HepG2 (cell line): ENCODE measurements around the gene SPATS2. TPM values are rescaled to one million over a fixed set of nuclear protein-coding genes. Genes with fewer than 3 reads are reported as not detected.

Source experiments
- ATF6 ChIP-seq: sonication (generic); formaldehyde crosslinking; conservative IDR thresholded peaks from 2 replicates; pipeline ENCODE4 v1.4.0; 2020; ENCODE audit warnings: missing genetic modification reagents
- GTF3A ChIP-seq: sonication (generic); formaldehyde crosslinking; conservative IDR thresholded peaks from 2 replicates; pipeline ENCODE4 v1.4.0; 2020; ENCODE audit warnings: mild to moderate bottlenecking, missing genetic modification reagents
- HNF1B ChIP-seq: sonication (generic); formaldehyde crosslinking; IDR thresholded peaks from 2 replicates; pipeline ENCODE4 v1.5.1; 2020; ENCODE audit warnings: mild to moderate bottlenecking, moderate library complexity, missing genetic modification reagents
- ONECUT2 ChIP-seq: sonication (generic); formaldehyde crosslinking; IDR thresholded peaks from 2 replicates; pipeline ENCODE4 v1.4.0; 2020; ENCODE audit warnings: missing genetic modification reagents
- POGZ ChIP-seq: sonication (generic); formaldehyde crosslinking; IDR thresholded peaks from 2 replicates; pipeline ENCODE4 v1.4.0; 2020; ENCODE audit warnings: mild to moderate bottlenecking, missing genetic modification reagents
- RARA ChIP-seq: IDR thresholded peaks from 2 replicates; pipeline ENCODE4 v1.6.1; 2016; ENCODE audit warnings: missing genetic modification reagents, missing compliant biosample characterization
- RNF2 ChIP-seq: fragments of 450-650 bp; conservative IDR thresholded peaks from 2 replicates; pipeline ENCODE4 v1.6.1; 2016; ENCODE audit warnings: low read depth
- SMAD1 ChIP-seq: sonication (generic); formaldehyde crosslinking; IDR thresholded peaks from 2 replicates; pipeline ENCODE4 v1.4.0; 2020; ENCODE audit warnings: missing genetic modification reagents, low read depth, mild to moderate bottlenecking, borderline replicate concordance
- STAT6 ChIP-seq: sonication (generic); formaldehyde crosslinking; IDR thresholded peaks from 2 replicates; pipeline ENCODE4 v1.4.0; 2020; ENCODE audit warnings: missing genetic modification reagents, mild to moderate bottlenecking, borderline replicate concordance
- TEAD3 ChIP-seq: optimal IDR thresholded peaks from 2 replicates; pipeline ENCODE3; 2016; ENCODE audit warnings: borderline replicate concordance
- ZBTB8A ChIP-seq: sonication (generic); formaldehyde crosslinking; IDR thresholded peaks from 2 replicates; pipeline ENCODE4 v1.4.0; 2020; ENCODE audit warnings: mild to moderate bottlenecking, low read depth, missing genetic modification reagents, borderline replicate concordance
- ZNF101 ChIP-seq: sonication (generic); formaldehyde crosslinking; IDR thresholded peaks from 2 replicates; pipeline ENCODE4 v1.4.0; 2020; ENCODE audit warnings: mild to moderate bottlenecking, low read depth, missing genetic modification reagents, borderline replicate concordance
- ZNF207 ChIP-seq: fragments of 450-650 bp; IDR thresholded peaks from 2 replicates; pipeline ENCODE4 v1.6.1; 2016; ENCODE audit warnings: antibody characterized with exemption, borderline replicate concordance
- ZNF446 ChIP-seq: sonication (generic); formaldehyde crosslinking; IDR thresholded peaks from 2 replicates; pipeline ENCODE4 v1.5.0; 2020; ENCODE audit warnings: mild to moderate bottlenecking, missing genetic modification reagents
- ZNF83 ChIP-seq: sonication (generic); formaldehyde crosslinking; IDR thresholded peaks from 2 replicates; pipeline ENCODE4 v1.4.0; 2020; ENCODE audit warnings: missing genetic modification reagents, mild to moderate bottlenecking, borderline replicate concordance
- ZSCAN29 ChIP-seq: sonication (generic); formaldehyde crosslinking; conservative IDR thresholded peaks from 2 replicates; pipeline ENCODE4 v1.4.0; 2020; ENCODE audit warnings: mild to moderate bottlenecking, missing genetic modification reagents
- polyA plus RNA-seq, 8 experiments: library from polyadenylated mRNA; depleted of rRNA in 3 of 8; stranded (reverse) in 7 of 8; unstranded in 1 of 8; fragments of >200 nt; fragmentation: Illumina TruSeq in 4 of 8; extraction: Trizol in 4 of 8; gene quantifications; 2 replicates each; pipeline versions ENCODE4 v1.2.1 to v1.2.3, GENCODE V29; 2011 to 2016; ENCODE audit warnings: low read depth in 4 of 8, missing spikeins in 1 of 8, mixed read lengths in 1 of 8; ENCODE audit not compliant: insufficient read depth in 1 of 8
- total RNA-seq, 5 experiments: library from RNA; depleted of rRNA; stranded (reverse); fragments of >200 nt; fragmentation: Illumina TruSeq; extraction: Trizol; gene quantifications; 2 replicates each; pipeline ENCODE4 v1.2.3, GENCODE V29; 2016; ENCODE audit warnings: low read depth in 1 of 5
- TF ChIP-seq, protein P1 (sequence below): sonication (generic); formaldehyde crosslinking; IDR thresholded peaks from 2 replicates; pipeline ENCODE4 v1.8.0; 2022; ENCODE audit warnings: mild to moderate bottlenecking, missing genetic modification reagents
- TF ChIP-seq, protein P2 (sequence below): sonication (generic); formaldehyde crosslinking; IDR thresholded peaks from 2 replicates; pipeline ENCODE4 v1.4.0; 2020; ENCODE audit warnings: mild to moderate bottlenecking, missing genetic modification reagents
- TF ChIP-seq, protein P3 (sequence below): sonication (generic); formaldehyde crosslinking; IDR thresholded peaks from 2 replicates; pipeline ENCODE4 v1.4.0; 2020; ENCODE audit warnings: missing genetic modification reagents

SPATS2 gene
- total and polyA plus RNA-seq, 2 of the 13 experiments (the other 11 are each of a cell fraction or from before 2014, with no cell fraction given) = 19.3 to 28.1 TPM

DNA sequence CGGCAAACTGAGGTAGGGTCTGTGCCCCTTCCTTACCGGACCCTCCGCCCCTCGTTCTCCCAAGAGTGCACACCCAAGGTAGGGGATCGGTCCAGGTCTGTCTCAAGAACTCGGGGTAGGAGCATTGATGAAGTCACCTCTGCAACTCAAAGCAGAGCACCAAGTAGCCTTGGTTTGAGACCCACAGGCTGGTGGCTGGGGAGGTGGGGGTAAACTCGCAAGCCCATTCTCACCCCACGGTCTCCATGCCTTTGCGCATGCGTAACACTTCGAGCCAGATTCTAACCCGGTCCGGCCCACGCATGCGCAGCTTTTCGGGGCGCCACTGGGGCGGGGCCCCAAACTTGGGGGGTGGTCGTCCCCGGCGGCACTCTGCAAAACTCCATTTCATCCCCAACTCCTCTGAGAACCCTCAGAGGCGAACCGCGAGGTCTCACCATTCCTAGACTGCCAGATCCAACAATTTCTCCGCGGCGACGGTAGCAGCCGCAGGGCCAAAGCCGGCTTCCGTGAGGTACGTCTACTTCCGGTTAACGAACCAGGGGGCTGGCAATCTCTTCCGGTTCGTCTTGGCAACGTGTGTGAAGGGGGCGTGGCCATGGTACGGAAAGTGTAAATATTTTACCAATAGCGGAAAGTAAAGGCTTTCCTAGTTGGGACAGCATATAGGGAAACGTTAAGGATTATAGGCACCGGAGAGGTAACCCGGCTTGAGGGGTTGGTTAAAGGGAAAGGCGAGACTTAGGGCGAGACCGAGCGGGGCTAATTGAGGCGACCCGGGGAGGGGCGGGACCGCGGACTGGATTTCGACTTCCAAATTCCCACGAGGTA is 200.6 kb downstream of the SPATS2 start, which contains the start of gene MCRS1 (continued):
- TF ChIP-seq, protein P1, sequence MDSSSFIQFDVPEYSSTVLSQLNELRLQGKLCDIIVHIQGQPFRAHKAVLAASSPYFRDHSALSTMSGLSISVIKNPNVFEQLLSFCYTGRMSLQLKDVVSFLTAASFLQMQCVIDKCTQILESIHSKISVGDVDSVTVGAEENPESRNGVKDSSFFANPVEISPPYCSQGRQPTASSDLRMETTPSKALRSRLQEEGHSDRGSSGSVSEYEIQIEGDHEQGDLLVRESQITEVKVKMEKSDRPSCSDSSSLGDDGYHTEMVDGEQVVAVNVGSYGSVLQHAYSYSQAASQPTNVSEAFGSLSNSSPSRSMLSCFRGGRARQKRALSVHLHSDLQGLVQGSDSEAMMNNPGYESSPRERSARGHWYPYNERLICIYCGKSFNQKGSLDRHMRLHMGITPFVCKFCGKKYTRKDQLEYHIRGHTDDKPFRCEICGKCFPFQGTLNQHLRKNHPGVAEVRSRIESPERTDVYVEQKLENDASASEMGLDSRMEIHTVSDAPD (CRISPR knock-in tag) = no peak
- TF ChIP-seq GTF3A (CRISPR knock-in tag) (no peak), ZBTB8A (CRISPR knock-in tag) (no peak), ZNF207 (no peak), ZNF83 (CRISPR knock-in tag) (no peak; the same call in 1 of the 2 replicates), ONECUT2 (CRISPR knock-in tag) (no peak), ZSCAN29 (CRISPR knock-in tag) (no peak), ATF6 (CRISPR knock-in tag) (0 out of 2 replicates have a peak, but pooled peaks have one; percentile 31), RNF2 (peak; percentile 66), SMAD1 (no peak), STAT6 (CRISPR knock-in tag) (peak; percentile 95; the same call in 1 of the 2 replicates), HNF1B (CRISPR knock-in tag) (peak; percentile 81), POGZ (0 out of 2 replicates have a peak, but pooled peaks have one; percentile 23), ZNF446 (CRISPR knock-in tag) (peak; percentile 57; the same call in 1 of the 2 replicates), TEAD3 (CRISPR knock-in tag) (no peak), ZNF101 (CRISPR knock-in tag) (no peak), RARA (CRISPR knock-in tag) (no peak)
- TF ChIP-seq, protein P2, sequence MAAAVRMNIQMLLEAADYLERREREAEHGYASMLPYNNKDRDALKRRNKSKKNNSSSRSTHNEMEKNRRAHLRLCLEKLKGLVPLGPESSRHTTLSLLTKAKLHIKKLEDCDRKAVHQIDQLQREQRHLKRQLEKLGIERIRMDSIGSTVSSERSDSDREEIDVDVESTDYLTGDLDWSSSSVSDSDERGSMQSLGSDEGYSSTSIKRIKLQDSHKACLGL (CRISPR knock-in tag) = no peak; the same call in 1 of the 2 replicates
- TF ChIP-seq, protein P3, sequence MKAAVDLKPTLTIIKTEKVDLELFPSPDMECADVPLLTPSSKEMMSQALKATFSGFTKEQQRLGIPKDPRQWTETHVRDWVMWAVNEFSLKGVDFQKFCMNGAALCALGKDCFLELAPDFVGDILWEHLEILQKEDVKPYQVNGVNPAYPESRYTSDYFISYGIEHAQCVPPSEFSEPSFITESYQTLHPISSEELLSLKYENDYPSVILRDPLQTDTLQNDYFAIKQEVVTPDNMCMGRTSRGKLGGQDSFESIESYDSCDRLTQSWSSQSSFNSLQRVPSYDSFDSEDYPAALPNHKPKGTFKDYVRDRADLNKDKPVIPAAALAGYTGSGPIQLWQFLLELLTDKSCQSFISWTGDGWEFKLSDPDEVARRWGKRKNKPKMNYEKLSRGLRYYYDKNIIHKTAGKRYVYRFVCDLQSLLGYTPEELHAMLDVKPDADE (CRISPR knock-in tag) = no peak
